Measurements from ENCODE around the gene RAP1GDS1.

DNA sequence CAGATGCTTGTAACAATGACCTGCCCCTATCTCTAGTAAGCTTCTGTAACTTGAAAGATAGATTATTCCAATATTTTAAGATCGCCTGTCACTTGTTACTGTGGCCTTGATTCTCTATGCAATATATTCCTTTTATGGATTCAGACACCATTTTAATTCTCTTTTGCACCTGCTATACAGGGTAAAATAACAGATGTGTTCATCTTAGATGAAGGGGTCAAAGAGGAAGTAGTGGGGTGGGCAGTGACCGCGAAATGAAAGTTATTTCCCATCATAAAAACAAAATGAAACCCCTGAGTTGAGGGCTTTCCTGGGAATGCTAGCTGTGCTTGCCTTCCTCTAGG, 221.3 kb downstream of the RAP1GDS1 start:
- TF ChIP-seq CTCF (IDR thresholded peaks at IDR 0.05) (no peak), POLR2AphosphoS5 (IDR thresholded peaks at IDR 0.05) (no peak)

All from esophagus muscularis mucosa (tissue), 3 donors.